Caki2 (cell line): ENCODE results near the gene HRH4. TPM values are rescaled to one million over a fixed set of nuclear protein-coding genes. Genes with fewer than 3 reads are reported as not detected.

ENCODE experiments used
- DNase-seq: peaks from one replicate; pipeline ENCODE4 v3.0.0-alpha.2; 2015; ENCODE audit warnings: low read depth
- in situ Hi-C: cut with HindIII; loops from 2 replicates; pipeline ENCODE4 v1.10.0; 2016; ENCODE audit warnings: low sequenced_read_pairs, low pct_unique_long_range_greater_than_20kb, mixed read lengths
- total RNA-seq: library from RNA; depleted of rRNA; stranded (reverse); fragments of >200 nt; shearing (Covaris generic); gene quantifications from 2 replicates; pipeline ENCODE4 v1.2.3, GENCODE V29; 2014; ENCODE audit warnings: low replicate concordance

HRH4 gene
- total RNA-seq, 1 experiment from 2014 or later: not detected

GRCh38 chr18:24461996-24462395 lies 1.6 kb downstream of the HRH4 start:
- in situ Hi-C loops: no loop called here
- DNase-seq: no peak

GRCh38 chr18:24462838-24463775 lies 2.7 kb downstream of the HRH4 start:
- in situ Hi-C loops: no loop called here
- DNase-seq: no peak

- no peak for DNase-seq
- in situ Hi-C loops: no loop called here
Observed at GRCh38 chr18:24465486-24465885, 5.0 kb downstream of the HRH4 start.

- in situ Hi-C loops: no loop called here
- no peak for DNase-seq
Observed at GRCh38 chr18:24466771-24467170, 6.3 kb downstream of the HRH4 start.

- in situ Hi-C loops: no loop called here
- DNase-seq: no peak
Observed at GRCh38 chr18:24470022-24470618, 9.7 kb downstream of the HRH4 start.

- no peak for DNase-seq
- in situ Hi-C loops: no loop called here
Observed at GRCh38 chr18:24470805-24471204, 10.4 kb downstream of the HRH4 start.

- DNase-seq: no peak
- in situ Hi-C loops: no loop called here
Observed at GRCh38 chr18:24472591-24472990, 12.2 kb downstream of the HRH4 start.

GRCh38 chr18:24474406-24474805 lies 14.0 kb downstream of the HRH4 start:
- in situ Hi-C loops: no loop called here
- DNase-seq: no peak

- in situ Hi-C loops: no loop called here
- DNase-seq: no peak
Observed at GRCh38 chr18:24475926-24476589, 15.6 kb downstream of the HRH4 start.

- in situ Hi-C loops: no loop called here
- no peak for DNase-seq
Observed at GRCh38 chr18:24479371-24479770, 18.9 kb downstream of the HRH4 start.

- in situ Hi-C loops: no loop called here
- DNase-seq: no peak
Observed at GRCh38 chr18:24482821-24483220, 22.4 kb downstream of the HRH4 start.

- no peak for DNase-seq
- in situ Hi-C loops: no loop called here
Observed at GRCh38 chr18:24485681-24486080, 25.2 kb downstream of the HRH4 start.

GRCh38 chr18:24486684-24487083 lies 26.2 kb downstream of the HRH4 start:
- in situ Hi-C loops: no loop called here

GRCh38 chr18:24488824-24489493 lies 28.5 kb downstream of the HRH4 start:
- in situ Hi-C loops: no loop called here
- peak; percentile 30 for DNase-seq

More at GRCh38 chr18:24486684-24487083, 26.2 kb downstream of the HRH4 start:
- no peak for DNase-seq

GRCh38 chr18:24490539-24490938 lies 30.1 kb downstream of the HRH4 start:
- in situ Hi-C loops: no loop called here
- no peak for DNase-seq

- DNase-seq: peak; percentile 7
- in situ Hi-C loops: no loop called here
Observed at GRCh38 chr18:24491927-24492834, 31.7 kb downstream of the HRH4 start.

GRCh38 chr18:24494586-24494985 lies 34.1 kb downstream of the HRH4 start:
- in situ Hi-C loops: no loop called here
- DNase-seq: no peak
